DOHH2 (cell line): Measurements from ENCODE around the gene GMDS.

Experiments
- CTCF ChIP-seq: fragments of 200-600 bp; sonication (generic); IDR thresholded peaks from one replicate; pipeline ENCODE4 v1.5.1; 2014; ENCODE audit warnings: antibody characterized with exemption, mild to moderate bottlenecking, low read depth, low read length; ENCODE audit not compliant: poor library complexity, severe bottlenecking
- EZH2phosphoT487 ChIP-seq: fragments of 200-600 bp; sonication (generic); IDR thresholded peaks from 2 replicates; pipeline ENCODE4 v1.6.1; 2017; ENCODE audit warnings: borderline replicate concordance, mild to moderate bottlenecking, antibody characterized with exemption, low read length, moderate library complexity, mixed read lengths

DNA sequence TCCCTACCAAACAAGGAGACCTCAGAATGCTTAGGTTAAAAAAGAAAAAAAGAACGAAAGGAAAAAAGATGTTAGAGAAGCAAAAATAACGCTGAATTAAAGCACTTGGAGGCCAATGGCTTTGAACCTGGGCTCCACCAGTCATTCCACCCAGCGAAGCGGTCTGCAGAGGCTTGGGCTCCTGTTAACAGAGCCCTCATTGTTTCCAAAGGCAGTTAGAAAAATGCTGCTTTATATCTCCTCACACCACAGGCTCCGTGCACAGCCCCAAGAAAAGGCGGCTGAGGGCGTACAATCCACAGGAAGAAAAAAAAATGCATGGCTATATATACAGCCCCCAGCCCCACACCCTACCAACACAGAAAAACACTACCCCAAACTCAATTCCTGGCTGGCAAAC, 379.8 kb downstream of the GMDS start:
- TF ChIP-seq CTCF (no peak), EZH2phosphoT487 (no peak)
